ENCODE data around the gene GP9. TPM values are rescaled to one million over a fixed set of nuclear protein-coding genes. Genes with fewer than 3 reads are reported as not detected.

Gene GP9
- total RNA-seq: under 1 TPM in 1 of 2 donors, not detected in 1; 0.48 TPM
- long read RNA-seq, donor 1: 0 reads
- long read RNA-seq, donor 2: 0 reads

DNA sequence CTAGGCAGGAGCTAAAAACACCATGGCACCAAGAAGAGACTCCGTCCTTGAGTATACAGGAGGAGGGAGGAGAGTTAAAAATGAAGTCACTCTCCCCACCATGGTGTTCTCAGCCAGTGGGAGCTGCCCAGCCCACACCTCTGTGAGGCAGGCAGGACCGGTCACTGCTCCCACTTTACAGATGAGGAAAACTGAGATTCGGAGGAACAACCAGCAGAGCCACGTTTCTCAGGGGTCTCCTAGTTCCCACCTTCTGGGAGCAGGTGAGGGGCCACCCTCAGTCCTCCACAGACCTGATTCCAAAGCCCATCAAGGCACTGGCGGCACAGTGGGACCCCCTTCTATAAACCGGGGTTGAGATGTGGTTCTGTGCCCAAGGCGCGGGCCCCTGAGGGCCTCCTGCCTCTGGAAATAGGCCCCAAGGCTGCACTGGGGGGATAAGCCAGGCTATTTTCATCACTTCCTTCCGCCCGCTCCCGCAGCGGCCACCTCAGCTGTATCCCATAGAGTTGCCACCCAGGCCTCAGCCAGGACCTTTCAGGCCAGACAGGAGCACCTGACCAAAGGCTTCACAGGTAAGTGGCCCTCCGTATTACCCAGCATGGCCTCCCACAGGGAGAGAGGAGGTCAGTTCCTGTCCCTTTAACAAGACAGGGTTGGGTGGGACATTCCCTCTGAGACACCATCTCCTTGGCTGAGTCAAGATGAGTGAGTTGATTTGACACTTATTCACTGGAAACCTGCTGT lies at the start of gene GP9:
GP9 (plus strand) TSS at position 504 of the 747 bp plus-strand sequence. CDS start 961 bp downstream, outside the sequence.
- DNase-seq (ENCODE audit: low spot score): no peak
- intact Hi-C loops (cut with DNase I): no loop called here

DNA sequence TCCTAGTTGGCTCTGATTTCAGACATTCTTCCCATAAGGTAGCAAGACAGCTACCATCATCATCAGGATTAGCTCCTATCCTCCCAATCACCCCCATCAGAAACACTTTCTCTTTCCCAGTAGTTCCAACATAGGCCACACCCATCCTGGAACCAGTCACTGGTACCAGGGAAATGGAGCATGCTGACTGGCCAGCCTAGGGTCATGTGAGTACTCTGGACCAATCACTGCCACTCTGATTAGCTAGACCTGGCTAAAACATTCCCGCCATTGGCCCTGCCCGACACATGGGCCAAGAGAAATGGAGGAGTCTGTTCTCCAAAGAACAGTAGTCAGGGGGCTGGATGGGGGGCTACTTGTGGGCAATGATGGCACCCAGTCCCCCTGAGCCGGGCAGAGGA lies 47.1 kb upstream of the GP9 start:
- intact Hi-C loops (cut with DNase I): no loop called here
- peak; percentile 64 for DNase-seq (ENCODE audit: low spot score)

DNA sequence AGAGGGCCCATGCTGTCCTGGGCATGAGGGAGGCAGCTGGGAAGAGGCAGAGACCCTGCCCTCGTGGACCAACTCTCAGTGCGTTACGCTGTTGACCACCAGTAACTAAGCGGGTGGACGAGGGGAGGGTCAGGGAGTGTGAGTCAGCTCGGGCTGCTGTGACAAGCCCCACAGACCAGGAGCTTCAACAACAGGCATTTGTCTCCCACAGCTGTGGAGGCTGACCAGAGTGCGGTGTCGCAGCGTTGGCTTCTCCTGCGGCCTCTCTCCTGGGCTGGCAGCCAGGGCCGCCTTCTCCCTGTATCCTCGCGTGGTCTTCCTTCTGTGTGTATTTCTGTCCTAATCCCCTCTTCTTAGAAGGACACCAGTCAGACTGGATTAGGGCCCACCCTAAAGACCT lies 46.4 kb upstream of the GP9 start:
- peak; percentile 58 for DNase-seq (ENCODE audit: low spot score)

GRCh38 chr3:129014793-129015345 lies 45.7 kb upstream of the GP9 start:
- intact Hi-C loops (cut with DNase I): no loop called here
- peak; percentile 48 for DNase-seq (ENCODE audit: low spot score)

More for the DNA sequence above, 46.4 kb upstream of the GP9 start:
- intact Hi-C loops (cut with DNase I): no loop called here

- peak; percentile 87 for DNase-seq (ENCODE audit: low spot score)
- intact Hi-C loops (cut with DNase I): no loop called here
These were observed 45.0 kb upstream of the GP9 start for GRCh38 chr3:129015388-129016105.

GRCh38 chr3:129016356-129016719 lies 44.2 kb upstream of the GP9 start:
- intact Hi-C loops (cut with DNase I): no loop called here
- DNase-seq (ENCODE audit: low spot score): no peak

DNA sequence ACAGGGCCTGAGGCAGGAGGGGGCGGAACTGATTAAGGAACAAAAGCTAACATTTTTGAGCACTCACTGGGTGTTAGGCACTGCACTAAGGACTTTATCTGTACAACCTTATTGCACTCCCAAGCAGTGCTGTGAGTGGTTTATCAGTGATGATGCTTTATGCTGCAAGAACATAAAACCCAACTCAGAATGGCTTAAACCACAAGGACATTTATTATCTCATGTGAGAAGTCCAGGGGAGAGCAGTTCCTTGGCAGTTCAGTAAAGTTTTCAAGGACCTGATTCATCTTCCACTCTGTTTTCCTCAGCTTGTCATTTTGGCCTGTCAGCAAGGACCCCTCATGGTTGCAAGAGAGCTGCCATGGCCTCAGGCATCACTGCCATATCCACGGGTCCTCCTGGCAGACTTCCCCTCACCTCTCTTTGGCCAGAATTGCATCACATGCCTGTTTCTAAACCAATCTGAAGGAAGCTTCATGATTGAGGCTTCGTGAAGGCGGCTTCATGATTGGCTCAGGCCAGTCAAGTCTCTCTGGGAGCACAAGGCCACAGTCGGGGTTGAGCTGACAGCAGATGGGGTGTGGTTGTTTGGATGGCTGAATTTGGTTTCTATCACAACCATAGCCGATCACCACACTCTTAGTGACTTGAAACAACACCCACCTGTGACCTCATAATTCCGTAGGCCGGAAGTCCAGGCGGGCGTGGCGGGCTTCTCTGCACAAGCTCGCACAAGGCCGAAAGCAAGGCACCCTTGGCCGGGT lies 43.7 kb upstream of the GP9 start:
- intact Hi-C loops (cut with DNase I): no loop called here
- DNase-seq (ENCODE audit: low spot score): peak; percentile 85

GRCh38 chr3:129017484-129017899 lies 43.1 kb upstream of the GP9 start:
- intact Hi-C loops (cut with DNase I): no loop called here
- no peak for DNase-seq (ENCODE audit: low spot score)

- no peak for DNase-seq (ENCODE audit: low spot score)
- intact Hi-C loops (cut with DNase I): no loop called here
These were observed 42.3 kb upstream of the GP9 start for GRCh38 chr3:129018271-129018670.

- intact Hi-C loops (cut with DNase I): no loop called here
- peak; percentile 36 for DNase-seq (ENCODE audit: low spot score)
These were observed 41.8 kb upstream of the GP9 start for GRCh38 chr3:129018751-129019150.

DNA sequence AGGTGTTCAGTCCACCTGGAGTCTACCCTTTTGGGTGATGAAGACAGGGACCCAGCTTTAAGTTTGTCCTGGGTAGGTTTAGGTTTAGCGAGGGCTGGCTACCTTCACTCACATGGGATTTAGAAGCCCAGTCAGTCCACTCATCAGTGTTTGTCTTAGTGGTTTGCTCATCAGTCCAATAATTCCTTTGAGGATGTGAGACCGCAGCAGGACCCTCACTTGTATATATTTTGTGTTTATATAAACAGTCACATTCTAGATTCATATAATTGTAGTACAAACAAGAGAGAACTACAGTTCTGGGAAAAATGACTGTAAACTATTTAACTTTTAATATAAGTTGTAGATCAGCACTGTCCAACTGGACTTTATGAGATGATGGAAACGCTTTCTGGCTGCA lies 41.3 kb upstream of the GP9 start:
- no peak for DNase-seq (ENCODE audit: low spot score)
- intact Hi-C loops (cut with DNase I): no loop called here

DNA sequence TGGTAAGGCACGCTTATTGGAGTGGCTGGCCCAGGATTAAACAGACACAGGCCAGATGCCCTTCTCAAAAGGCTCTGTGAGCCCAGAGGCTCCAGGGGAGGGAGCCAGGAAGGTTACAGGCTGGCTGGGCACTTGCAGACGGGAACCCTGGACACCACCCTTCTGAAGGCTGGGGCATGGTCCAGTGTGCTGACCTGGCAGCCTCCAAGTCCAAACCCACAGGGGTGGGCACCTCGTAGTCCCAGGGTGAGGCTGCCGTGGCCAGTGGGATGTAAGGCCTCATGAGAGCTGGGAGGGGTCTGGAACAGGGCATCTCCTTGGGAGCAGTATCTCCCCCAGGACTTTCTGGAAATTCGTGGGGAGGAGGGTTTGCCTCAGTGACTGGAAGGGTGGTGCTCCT lies 39.9 kb upstream of the GP9 start:
- intact Hi-C loops (cut with DNase I): no loop called here
- peak; percentile 73 for DNase-seq (ENCODE audit: low spot score)

GRCh38 chr3:129021140-129021551 lies 39.4 kb upstream of the GP9 start:
- intact Hi-C loops (cut with DNase I): no loop called here
- DNase-seq (ENCODE audit: low spot score): peak; percentile 68

DNA sequence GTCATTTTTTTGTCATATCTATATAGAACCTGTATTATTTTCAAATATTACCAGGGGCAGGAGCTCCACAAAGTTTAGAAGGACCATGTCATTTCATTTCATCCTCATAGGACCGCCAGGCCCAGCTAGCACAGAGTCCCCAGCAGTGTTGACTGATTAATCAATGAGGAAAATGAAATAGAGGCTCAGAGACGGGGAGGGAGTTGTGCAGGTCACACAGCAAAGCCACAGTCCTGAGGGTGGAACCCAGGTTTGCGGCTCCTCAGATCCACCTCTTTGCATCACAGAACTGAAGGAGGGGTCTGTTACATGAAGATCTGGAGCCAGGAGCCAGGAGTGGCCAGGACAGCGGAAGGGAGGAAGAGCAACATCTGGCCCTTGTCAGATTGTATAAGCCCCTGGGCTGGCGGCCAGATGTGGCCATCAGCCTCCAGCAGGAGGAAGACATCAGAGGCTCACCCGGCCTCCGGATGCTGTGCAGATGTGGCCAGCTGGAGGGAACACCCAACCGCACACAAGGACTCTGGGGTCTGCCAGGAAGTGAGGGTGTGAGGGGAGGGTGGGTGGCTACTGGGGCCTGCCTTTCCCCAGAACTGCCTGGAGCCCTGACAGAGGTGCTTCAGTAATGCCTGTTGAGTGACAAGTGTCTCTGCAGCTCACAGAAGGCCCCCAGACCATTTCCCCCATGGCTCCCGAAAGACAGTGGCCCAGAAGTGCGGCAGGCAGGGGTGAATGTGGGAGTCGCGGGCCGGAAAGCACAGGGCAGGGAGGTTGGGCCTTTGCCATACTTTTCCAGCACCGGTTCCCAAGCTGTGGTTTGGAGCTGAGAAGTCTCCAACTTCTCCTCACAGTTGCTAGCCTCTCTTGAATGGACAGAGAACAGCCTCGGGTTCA lies 38.2 kb upstream of the GP9 start:
- DNase-seq (ENCODE audit: low spot score): peak; percentile 87

GRCh38 chr3:129023008-129023358 lies 37.6 kb upstream of the GP9 start:
- no peak for DNase-seq (ENCODE audit: low spot score)
- intact Hi-C loops (cut with DNase I): no loop called here

More for the DNA sequence above, 38.2 kb upstream of the GP9 start:
- intact Hi-C loops (cut with DNase I): no loop called here

DNA sequence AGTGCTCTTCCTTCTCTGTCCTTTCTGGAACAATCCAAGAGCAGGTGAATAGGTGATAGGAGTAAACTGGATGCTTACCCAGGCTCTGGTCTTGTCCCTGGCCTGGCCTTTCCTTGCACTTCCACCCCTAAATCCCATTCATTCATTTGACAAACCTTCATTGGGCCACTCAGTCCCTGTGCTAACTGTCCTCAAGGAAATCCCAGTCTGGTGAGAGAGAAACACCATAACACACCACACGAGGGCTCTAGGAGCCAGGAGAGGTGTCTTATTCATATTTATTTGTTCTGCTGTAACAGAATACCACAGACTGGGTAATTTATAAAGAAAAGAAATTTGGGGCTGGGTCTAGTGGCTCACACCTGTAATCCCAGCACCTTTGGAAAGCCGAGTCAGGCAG lies 36.7 kb upstream of the GP9 start:
- DNase-seq (ENCODE audit: low spot score): no peak
- intact Hi-C loops (cut with DNase I): no loop called here

DNA sequence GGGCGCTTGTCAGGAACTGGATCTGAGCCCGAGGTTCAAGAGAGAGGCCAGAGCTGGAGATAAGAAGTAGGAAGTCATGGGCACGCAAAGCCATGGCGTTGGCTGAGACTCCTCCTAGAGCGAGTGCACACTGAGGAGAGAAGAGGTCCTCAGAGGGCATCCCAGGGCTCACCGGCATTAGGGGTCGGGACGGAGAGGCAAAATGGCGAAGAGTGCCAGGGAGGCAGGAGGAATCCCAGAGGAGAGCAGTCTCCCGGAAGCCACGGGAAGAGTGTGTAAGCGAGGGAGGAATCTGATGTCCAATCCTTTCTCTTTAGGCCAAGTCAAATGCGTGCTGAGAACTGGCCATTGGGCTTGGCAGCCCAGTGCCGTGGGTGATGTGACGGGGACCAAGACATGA lies 35.5 kb upstream of the GP9 start:
- peak; percentile 34 for DNase-seq (ENCODE audit: low spot score)
- intact Hi-C loops (cut with DNase I): no loop called here

GRCh38 chr3:129025691-129026435 lies 34.7 kb upstream of the GP9 start:
- peak; percentile 66 for DNase-seq (ENCODE audit: low spot score)
- intact Hi-C loops (cut with DNase I): no loop called here

Data from posterior vena cava (tissue), 2 donors.